HepG2 (cell line): ENCODE results near the gene NUCB1. TPM values are rescaled to one million over a fixed set of nuclear protein-coding genes. Genes with fewer than 3 reads are reported as not detected.
A peak's percentile ranks its signal among the peaks of the same experiment; 100 is the strongest.

Experiments used
- ATAC-seq: fragments of 200-7000 bp; cut with Tn5 transposase; 3 replicates; pipeline ENCODE4 v1.9.1; 2020; ENCODE audit warnings: mild to moderate bottlenecking, moderate library complexity
- BruUV-seq: library from RNA; stranded (reverse); fragments of 400-500 nt; replicated peaks from 2 replicates; lab custom pipeline; 2021; lab: Mats Ljungman, UMichigan
- CTCF ChIA-PET: fragments of 300-600 bp; formaldehyde crosslinking; extraction: SDS; loops from one replicate; lab custom pipeline; 2021; ENCODE audit warnings: low total read pairs, inconsistent platforms, low intra/inter-chr PET ratio; lab: Yijun Ruan, JAX
- POLR2A ChIA-PET: fragments of 350-600 bp; sonication (Branson Sonifier 250); formaldehyde crosslinking; loops from one replicate; lab custom pipeline; 2020; ENCODE audit warnings: antibody characterized with exemption, inconsistent platforms; lab: Yijun Ruan, JAX
- DNase-seq: peaks from one replicate; pipeline ENCODE4 v3.0.0-alpha.2; 2015; ENCODE audit warnings: low spot score
- FAIRE-seq: peaks from 3 replicates; lab custom pipeline; 2011; peaks lifted over from hg19 to GRCh38; lab: Jason Lieb, UNC
- H2AFZ ChIP-seq: one replicate; pipeline ENCODE4 v1.6.1; 2011; ENCODE audit warnings: low read length, inconsistent platforms
- H3K27ac ChIP-seq: fragments of 300-600 bp; 3 replicates; pipeline ENCODE4 v1.8.0; 2011; ENCODE audit warnings: mixed run types, mild to moderate bottlenecking, mixed read lengths, low read length, inconsistent platforms; ENCODE audit not compliant: insufficient read depth; ENCODE audit errors: extremely low read length
- H3K27me3 ChIP-seq, 2 experiments: fragments of 200-600 bp in 1 of 2; 2 replicates in 1 of 2; 3 replicates in 1 of 2; pipeline versions ENCODE4 v1.6.0 to v1.8.0; 2011; ENCODE audit warnings: low read length in 2 of 2, mild to moderate bottlenecking in 2 of 2, moderate library complexity in 2 of 2, inconsistent platforms in 1 of 2; ENCODE audit not compliant: insufficient read depth in 2 of 2, control insufficient read depth in 1 of 2
- H3K36me3 ChIP-seq, 2 experiments: fragments of 200-600 bp in 1 of 2; replicated peaks in 1 of 2; 2 replicates in 1 of 2; 3 replicates in 1 of 2; pipeline versions ENCODE4 v1.5.1 to v1.8.0; 2011; ENCODE audit warnings: low read length in 2 of 2, inconsistent platforms in 1 of 2; ENCODE audit not compliant: insufficient read depth in 2 of 2, control insufficient read depth in 1 of 2
- H3K4me1 ChIP-seq: 2 replicates; pipeline ENCODE4 v1.5.1; 2012; ENCODE audit warnings: low read length, inconsistent platforms; ENCODE audit not compliant: insufficient read depth
- H3K4me2 ChIP-seq: 2 replicates; pipeline ENCODE4 v1.6.0; 2011; ENCODE audit warnings: low read depth, low read length, inconsistent platforms
- H3K4me3 ChIP-seq, 3 experiments: fragments of 200-600 bp in 1 of 3; sonication (generic), shearing (Covaris generic) in 1 of 3; replicated peaks in 1 of 3; 2 replicates each; pipeline ENCODE4 v1.5.1; 2011 to 2016; ENCODE audit warnings: low read length in 3 of 3, inconsistent platforms in 2 of 3, low read depth in 2 of 3, mild to moderate bottlenecking in 2 of 3, control low read depth in 1 of 3, mixed read lengths in 1 of 3; ENCODE audit not compliant: insufficient read depth in 1 of 3
- H3K79me2 ChIP-seq: one replicate; pipeline ENCODE4 v1.6.1; 2011; ENCODE audit warnings: low read length, inconsistent platforms; ENCODE audit not compliant: insufficient read depth
- H3K9ac ChIP-seq: 2 replicates; pipeline ENCODE4 v1.6.0; 2011; ENCODE audit warnings: mild to moderate bottlenecking, low read depth, low read length, inconsistent platforms; ENCODE audit not compliant: insufficient read depth
- H3K9me3 ChIP-seq: 2 replicates; pipeline ENCODE4 v1.5.1; 2012; ENCODE audit warnings: mild to moderate bottlenecking, low read length
- H4K20me1 ChIP-seq: 2 replicates; pipeline ENCODE4 v1.6.0; 2011; ENCODE audit warnings: inconsistent platforms, mild to moderate bottlenecking, low read length, moderate library complexity; ENCODE audit not compliant: insufficient read depth
- ATF7 ChIP-seq, 2 experiments: fragments of 450-650 bp in 1 of 2; sonication (generic) in 1 of 2; formaldehyde crosslinking in 1 of 2; IDR thresholded peaks; 2 replicates each; pipeline versions ENCODE4 v1.4.0 to v1.6.1; 2016 to 2020; ENCODE audit warnings: antibody characterized with exemption in 1 of 2, mild to moderate bottlenecking in 1 of 2, missing genetic modification reagents in 1 of 2
- EHMT2 ChIP-seq: fragments of 200-600 bp; sonication (generic); IDR thresholded peaks from 2 replicates; pipeline ENCODE4 v1.7.0; 2017; ENCODE audit warnings: antibody characterized with exemption, low read depth, low read length, borderline replicate concordance
- ERF ChIP-seq: IDR thresholded peaks from 2 replicates; pipeline ENCODE4 v1.6.1; 2018; ENCODE audit warnings: missing biosample characterization, missing genetic modification reagents
- FOXP1 ChIP-seq, 2 experiments: fragments of 450-650 bp in 1 of 2; IDR thresholded peaks; 2 replicates each; pipeline ENCODE4 v1.6.1; 2017 to 2018; ENCODE audit warnings: antibody characterized with exemption in 1 of 2
- HOXA7 ChIP-seq: sonication (generic); formaldehyde crosslinking; IDR thresholded peaks from 2 replicates; pipeline ENCODE4 v1.8.1; 2022; ENCODE audit warnings: mild to moderate bottlenecking, missing genetic modification reagents, moderate library complexity
- IKZF4 ChIP-seq: sonication (generic); formaldehyde crosslinking; IDR thresholded peaks from 2 replicates; pipeline ENCODE4 v1.5.1; 2020; ENCODE audit warnings: borderline replicate concordance, mild to moderate bottlenecking, low read depth, missing genetic modification reagents; ENCODE audit errors: not compliant biosample characterization
- JARID2 ChIP-seq: sonication (generic); formaldehyde crosslinking; IDR thresholded peaks from 2 replicates; pipeline ENCODE4 v1.8.1; 2023; ENCODE audit warnings: missing genetic modification reagents, inconsistent platforms; ENCODE audit not compliant: insufficient replicate concordance
- MBD4 ChIP-seq: IDR thresholded peaks from 2 replicates; pipeline ENCODE4 v1.6.1; 2012; ENCODE audit warnings: low read length, inconsistent platforms, borderline replicate concordance
- MED1 ChIP-seq: sonication (generic); formaldehyde crosslinking; IDR thresholded peaks from 2 replicates; pipeline ENCODE4 v1.4.0; 2020; ENCODE audit warnings: missing genetic modification reagents
- MED13 ChIP-seq: sonication (generic); formaldehyde crosslinking; IDR thresholded peaks from 2 replicates; pipeline ENCODE4 v1.5.0; 2020; ENCODE audit warnings: missing genetic modification reagents
- MEIS1 ChIP-seq: sonication (generic); formaldehyde crosslinking; IDR thresholded peaks from 2 replicates; pipeline ENCODE4 v1.9.0; 2021; ENCODE audit warnings: mild to moderate bottlenecking, missing genetic modification reagents, moderate library complexity, borderline replicate concordance
- RAD51 ChIP-seq: fragments of 450-650 bp; IDR thresholded peaks from 2 replicates; pipeline ENCODE4 v1.6.1; 2016; ENCODE audit warnings: borderline replicate concordance
- RFXANK ChIP-seq: IDR thresholded peaks from 2 replicates; pipeline ENCODE4 v1.6.1; 2016
- SATB2 ChIP-seq: sonication (generic); formaldehyde crosslinking; IDR thresholded peaks from 2 replicates; pipeline ENCODE4 v1.5.0; 2020; ENCODE audit warnings: missing genetic modification reagents
- SRF ChIP-seq: IDR thresholded peaks from 2 replicates; pipeline ENCODE4 v1.6.1; 2011; ENCODE audit warnings: mild to moderate bottlenecking, low read depth, low read length, moderate library complexity
- TCF7L2 ChIP-seq: IDR thresholded peaks from 2 replicates; pipeline ENCODE4 v1.6.1; 2011; ENCODE audit warnings: mild to moderate bottlenecking, low read depth, low read length, moderate library complexity
- ZIK1 ChIP-seq: sonication (generic); formaldehyde crosslinking; IDR thresholded peaks from 2 replicates; pipeline ENCODE4 v1.5.0; 2020; ENCODE audit warnings: mild to moderate bottlenecking, low read depth, missing genetic modification reagents, borderline replicate concordance
- ZNF768 ChIP-seq: sonication (generic); formaldehyde crosslinking; IDR thresholded peaks from 2 replicates; pipeline ENCODE4 v1.4.0; 2020; ENCODE audit warnings: missing genetic modification reagents
- ZNF790 ChIP-seq: sonication (generic); formaldehyde crosslinking; IDR thresholded peaks from 2 replicates; pipeline ENCODE4 v1.8.0; 2022; ENCODE audit warnings: missing genetic modification reagents, mild to moderate bottlenecking, borderline replicate concordance
- ZSCAN30 ChIP-seq: sonication (generic); formaldehyde crosslinking; IDR thresholded peaks from 2 replicates; pipeline ENCODE4 v1.5.0; 2020; ENCODE audit warnings: mild to moderate bottlenecking, missing genetic modification reagents
- WGBS: methylation state at CpG from one replicate; pipeline ENCODE4 v1.1.6; 2017; ENCODE audit warnings: low lambda C conversion rate; 5-methylcytosine and 5-hydroxymethylcytosine counted together
- in situ Hi-C: cut with HindIII; loops from 2 replicates; pipeline ENCODE4 v1.10.0; 2017; ENCODE audit warnings: low pct_unique_long_range_greater_than_20kb; ENCODE audit not compliant: extremely low pct_ligation_motif_present
- intact Hi-C: fragments of 100-400 bp; cut with micrococcal nuclease; formaldehyde crosslinking; loops from one replicate; pipeline ENCODE4 v1.10.0; 2022; ENCODE audit not compliant: unreplicated experiment
- polyA plus RNA-seq, 8 experiments: library from polyadenylated mRNA; depleted of rRNA in 3 of 8; stranded (reverse) in 7 of 8; unstranded in 1 of 8; fragments of >200 nt; fragmentation: Illumina TruSeq in 4 of 8; extraction: Trizol in 4 of 8; gene quantifications; 2 replicates each; pipeline versions ENCODE4 v1.2.1 to v1.2.3, GENCODE V29; 2011 to 2016; ENCODE audit warnings: low read depth in 4 of 8, missing spikeins in 1 of 8, mixed read lengths in 1 of 8; ENCODE audit not compliant: insufficient read depth in 1 of 8
- total RNA-seq, 5 experiments: library from RNA; depleted of rRNA; stranded (reverse); fragments of >200 nt; fragmentation: Illumina TruSeq; extraction: Trizol; gene quantifications; 2 replicates each; pipeline ENCODE4 v1.2.3, GENCODE V29; 2016; ENCODE audit warnings: low read depth in 1 of 5
- TF ChIP-seq, protein P1 (sequence below): sonication (generic); formaldehyde crosslinking; IDR thresholded peaks from 2 replicates; pipeline ENCODE4 v1.4.0; 2020; ENCODE audit warnings: missing genetic modification reagents
- TF ChIP-seq, protein P2 (sequence below): sonication (generic); formaldehyde crosslinking; IDR thresholded peaks from 2 replicates; pipeline ENCODE4 v1.5.0; 2020; ENCODE audit warnings: mild to moderate bottlenecking, missing genetic modification reagents

Gene NUCB1
- total and polyA plus RNA-seq, 2 of the 13 experiments (the other 11 are each of a cell fraction or from before 2014, with no cell fraction given), result 82.3 to 106 TPM

DNA sequence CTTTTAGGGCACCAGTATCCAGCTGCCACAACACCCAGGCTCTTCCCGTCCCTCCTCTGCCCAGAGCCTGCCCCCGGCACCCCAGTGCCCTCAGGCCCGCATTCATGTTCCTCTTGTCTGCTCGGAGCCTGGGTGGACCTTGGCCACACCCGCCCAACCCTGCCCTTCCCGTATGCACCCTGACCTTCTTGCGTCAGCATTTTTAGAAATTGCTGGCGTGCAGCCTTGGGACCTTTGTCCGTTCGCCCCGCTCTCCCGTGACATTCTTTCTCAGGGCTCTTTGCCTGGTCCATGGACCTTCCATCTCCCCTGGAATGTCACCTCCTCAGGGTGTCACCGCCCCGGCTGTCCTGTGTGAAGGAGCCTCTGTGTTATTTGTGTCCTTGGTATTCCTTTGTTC lies 7.6 kb downstream of the NUCB1 start:
- H3K79me2 ChIP-seq, result no peaks in the 10 kb centered on the region
- peak overlapping the region; percentile 68 for H3K4me2 ChIP-seq
- peak overlapping the region; percentile 40 for H3K9ac ChIP-seq
- FAIRE-seq (peak; percentile 93), DNase-seq (peak; percentile 83), ATAC-seq (peak; percentile 93)
- no peak overlapping the region for H2AFZ ChIP-seq
- no TSS peak for BruUV-seq
- H3K27ac ChIP-seq, result peak overlapping the region; percentile 77
- ChIA-PET POLR2A (interaction anchor here (1.0 kb wide), 1 partner anchor 60 kb away, joined by 3 read pairs; no protein-coding TSS in a partner anchor), CTCF (no interaction called here)
- H3K36me3 ChIP-seq, result peaks cover 11 to 44% of the 10 kb centered on the region in 2 experiments
- H3K4me3 ChIP-seq, result peak overlapping the region in 1 of 3 experiments; percentile 33; a peak in 2 of 6 replicates
- in situ Hi-C loops (no loop called here), intact Hi-C loops (loop anchor here (1.0 kb wide), 1 partner anchor 64 kb away; no protein-coding TSS in a partner anchor)
- no peaks in the 10 kb centered on the region for H3K27me3 ChIP-seq
- H3K4me1 ChIP-seq, result peaks cover 22% of the 10 kb centered on the region
- no peaks in the 10 kb centered on the region for H3K9me3 ChIP-seq
- 2% methylated on average over 14 of the region's 14 CpGs for WGBS
- H4K20me1 ChIP-seq, result no peaks in the 10 kb centered on the region
- no peak for TF ChIP-seq JARID2 (CRISPR knock-in tag)
- TF ChIP-seq SATB2 (CRISPR knock-in tag), result no peak
- no peak for TF ChIP-seq MBD4
- TF ChIP-seq, protein P1, sequence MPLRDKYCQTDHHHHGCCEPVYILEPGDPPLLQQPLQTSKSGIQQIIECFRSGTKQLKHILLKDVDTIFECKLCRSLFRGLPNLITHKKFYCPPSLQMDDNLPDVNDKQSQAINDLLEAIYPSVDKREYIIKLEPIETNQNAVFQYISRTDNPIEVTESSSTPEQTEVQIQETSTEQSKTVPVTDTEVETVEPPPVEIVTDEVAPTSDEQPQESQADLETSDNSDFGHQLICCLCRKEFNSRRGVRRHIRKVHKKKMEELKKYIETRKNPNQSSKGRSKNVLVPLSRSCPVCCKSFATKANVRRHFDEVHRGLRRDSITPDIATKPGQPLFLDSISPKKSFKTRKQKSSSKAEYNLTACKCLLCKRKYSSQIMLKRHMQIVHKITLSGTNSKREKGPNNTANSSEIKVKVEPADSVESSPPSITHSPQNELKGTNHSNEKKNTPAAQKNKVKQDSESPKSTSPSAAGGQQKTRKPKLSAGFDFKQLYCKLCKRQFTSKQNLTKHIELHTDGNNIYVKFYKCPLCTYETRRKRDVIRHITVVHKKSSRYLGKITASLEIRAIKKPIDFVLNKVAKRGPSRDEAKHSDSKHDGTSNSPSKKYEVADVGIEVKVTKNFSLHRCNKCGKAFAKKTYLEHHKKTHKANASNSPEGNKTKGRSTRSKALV (CRISPR knock-in tag), result no peak
- TF ChIP-seq ATF7 (IDR thresholded peaks at IDR 0.05), result no peak
- TF ChIP-seq ATF7 (CRISPR knock-in tag; IDR thresholded peaks at IDR 0.05), result peak; percentile 89
- TF ChIP-seq ZNF790 (CRISPR knock-in tag), result no peak
- no peak for TF ChIP-seq ZIK1 (CRISPR knock-in tag)
- peak; percentile 39; the same call in 1 of the 2 replicates for TF ChIP-seq ERF (CRISPR knock-in tag)
- no peak for TF ChIP-seq FOXP1 (IDR thresholded peaks at IDR 0.05)
- TF ChIP-seq FOXP1 (CRISPR knock-in tag; IDR thresholded peaks at IDR 0.05), result peak; percentile 30; the same call in 1 of the 2 replicates
- TF ChIP-seq, protein P2, sequence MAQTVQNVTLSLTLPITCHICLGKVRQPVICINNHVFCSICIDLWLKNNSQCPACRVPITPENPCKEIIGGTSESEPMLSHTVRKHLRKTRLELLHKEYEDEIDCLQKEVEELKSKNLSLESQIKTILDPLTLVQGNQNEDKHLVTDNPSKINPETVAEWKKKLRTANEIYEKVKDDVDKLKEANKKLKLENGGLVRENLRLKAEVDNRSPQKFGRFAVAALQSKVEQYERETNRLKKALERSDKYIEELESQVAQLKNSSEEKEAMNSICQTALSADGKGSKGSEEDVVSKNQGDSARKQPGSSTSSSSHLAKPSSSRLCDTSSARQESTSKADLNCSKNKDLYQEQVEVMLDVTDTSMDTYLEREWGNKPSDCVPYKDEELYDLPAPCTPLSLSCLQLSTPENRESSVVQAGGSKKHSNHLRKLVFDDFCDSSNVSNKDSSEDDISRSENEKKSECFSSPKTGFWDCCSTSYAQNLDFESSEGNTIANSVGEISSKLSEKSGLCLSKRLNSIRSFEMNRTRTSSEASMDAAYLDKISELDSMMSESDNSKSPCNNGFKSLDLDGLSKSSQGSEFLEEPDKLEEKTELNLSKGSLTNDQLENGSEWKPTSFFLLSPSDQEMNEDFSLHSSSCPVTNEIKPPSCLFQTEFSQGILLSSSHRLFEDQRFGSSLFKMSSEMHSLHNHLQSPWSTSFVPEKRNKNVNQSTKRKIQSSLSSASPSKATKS, result no peak
- no peak for TF ChIP-seq RFXANK (CRISPR knock-in tag)
- TF ChIP-seq MED1 (CRISPR knock-in tag), result peak; percentile 69; the same call in 1 of the 2 replicates
- no peak for TF ChIP-seq HOXA7
- TF ChIP-seq EHMT2, result no peak
- TF ChIP-seq IKZF4, result no peak
- no peak for TF ChIP-seq ZNF768 (CRISPR knock-in tag)
- no peak for TF ChIP-seq TCF7L2
- no peak for TF ChIP-seq MEIS1 (CRISPR knock-in tag)
- no peak for TF ChIP-seq SRF
- no peak for TF ChIP-seq ZSCAN30 (CRISPR knock-in tag)
- TF ChIP-seq MED13 (CRISPR knock-in tag), result no peak
- TF ChIP-seq RAD51, result no peak
